Measurements from ENCODE around the gene C2.

DNA sequence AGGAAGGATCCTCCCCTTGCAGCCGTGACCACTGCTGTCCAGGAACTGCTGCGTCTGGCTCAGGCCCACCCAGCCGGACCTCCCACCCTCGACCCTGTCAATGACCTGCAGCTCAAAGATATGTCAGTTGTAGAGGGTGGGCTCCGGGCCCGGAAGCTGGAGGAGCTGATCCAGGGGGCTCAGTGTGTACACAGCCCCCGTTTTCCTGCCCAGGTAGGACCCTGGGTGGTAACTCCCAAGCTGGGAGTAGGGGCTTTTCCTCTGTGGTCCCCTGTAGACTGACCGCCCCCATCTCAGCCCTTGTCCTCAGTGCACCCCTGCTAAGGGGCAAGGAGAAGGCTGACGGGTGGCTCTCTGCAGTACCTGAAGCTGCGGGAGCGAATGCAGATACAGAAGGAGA is 40.8 kb downstream of the C2 start:
- TF ChIP-seq POLR2A (IDR thresholded peaks at IDR 0.05) = no peak
- no peak for TF ChIP-seq CTCF (IDR thresholded peaks at IDR 0.05)
